GM18867 (cell line): ENCODE results near the gene ZNF862.

Experiments used
- ATAC-seq: cut with Tn5 transposase; IDR thresholded peaks from one replicate; pipeline ENCODE4 v1.9.1; 2021; ENCODE audit warnings: mild to moderate bottlenecking, moderate library complexity; ENCODE audit not compliant: unreplicated experiment

ZNF862 gene

GRCh38 chr7:149809215-149809614 is 29.0 kb upstream of the ZNF862 start:
- no peak for ATAC-seq

- ATAC-seq: no peak
Observed at GRCh38 chr7:149811221-149811620, 27.0 kb upstream of the ZNF862 start.

- no peak for ATAC-seq
Observed at GRCh38 chr7:149811831-149812490, 26.2 kb upstream of the ZNF862 start.

- ATAC-seq: no peak
Observed at GRCh38 chr7:149813254-149814035, 24.7 kb upstream of the ZNF862 start.

- ATAC-seq: no peak
Observed at GRCh38 chr7:149814494-149814893, 23.7 kb upstream of the ZNF862 start.

- ATAC-seq: no peak
Observed at GRCh38 chr7:149815121-149815520, 23.1 kb upstream of the ZNF862 start.

GRCh38 chr7:149815661-149816266 is 22.4 kb upstream of the ZNF862 start:
- no peak for ATAC-seq

GRCh38 chr7:149816267-149816751 is 21.9 kb upstream of the ZNF862 start:
- no peak for ATAC-seq

GRCh38 chr7:149816794-149817193 is 21.4 kb upstream of the ZNF862 start:
- no peak for ATAC-seq

- no peak for ATAC-seq
Observed at GRCh38 chr7:149817301-149817771, 20.8 kb upstream of the ZNF862 start.

GRCh38 chr7:149817836-149818535 is 20.2 kb upstream of the ZNF862 start:
- ATAC-seq: no peak

- no peak for ATAC-seq
Observed at GRCh38 chr7:149818536-149818840, 19.7 kb upstream of the ZNF862 start.

GRCh38 chr7:149819141-149819960 is 18.8 kb upstream of the ZNF862 start:
- no peak for ATAC-seq

- no peak for ATAC-seq
Observed at GRCh38 chr7:149819961-149820340, 18.2 kb upstream of the ZNF862 start.

GRCh38 chr7:149820622-149821190 is 17.5 kb upstream of the ZNF862 start:
- ATAC-seq: no peak

GRCh38 chr7:149821191-149822148 is 16.7 kb upstream of the ZNF862 start:
- ATAC-seq: no peak

- no peak for ATAC-seq
Observed at GRCh38 chr7:149822353-149822943, 15.7 kb upstream of the ZNF862 start.

- ATAC-seq: no peak
Observed at GRCh38 chr7:149823191-149823630, 15.0 kb upstream of the ZNF862 start.
